Measurements from ENCODE around the gene NAPEPLD.
"Not testable (repeated sequence)": the region's sequence is repeated elsewhere in the genome, so short reads cannot be mapped to it uniquely, and the experiment has no call there.

- TF ChIP-seq POLR2A, CTCF (IDR thresholded peaks at IDR 0.05): not testable (repeated sequence)
These were observed 18.1 kb upstream of the NAPEPLD start for GRCh38 chr7:103166921-103167544.

All from Peyer's patch (tissue), 4 donors.